Islet precursor cell (in vitro differentiated cells): ENCODE data around the gene SPRED2.

Experiments
- DNase-seq: peaks from one replicate; pipeline ENCODE4 v3.0.0-alpha.2; 2018

SPRED2 gene

DNA sequence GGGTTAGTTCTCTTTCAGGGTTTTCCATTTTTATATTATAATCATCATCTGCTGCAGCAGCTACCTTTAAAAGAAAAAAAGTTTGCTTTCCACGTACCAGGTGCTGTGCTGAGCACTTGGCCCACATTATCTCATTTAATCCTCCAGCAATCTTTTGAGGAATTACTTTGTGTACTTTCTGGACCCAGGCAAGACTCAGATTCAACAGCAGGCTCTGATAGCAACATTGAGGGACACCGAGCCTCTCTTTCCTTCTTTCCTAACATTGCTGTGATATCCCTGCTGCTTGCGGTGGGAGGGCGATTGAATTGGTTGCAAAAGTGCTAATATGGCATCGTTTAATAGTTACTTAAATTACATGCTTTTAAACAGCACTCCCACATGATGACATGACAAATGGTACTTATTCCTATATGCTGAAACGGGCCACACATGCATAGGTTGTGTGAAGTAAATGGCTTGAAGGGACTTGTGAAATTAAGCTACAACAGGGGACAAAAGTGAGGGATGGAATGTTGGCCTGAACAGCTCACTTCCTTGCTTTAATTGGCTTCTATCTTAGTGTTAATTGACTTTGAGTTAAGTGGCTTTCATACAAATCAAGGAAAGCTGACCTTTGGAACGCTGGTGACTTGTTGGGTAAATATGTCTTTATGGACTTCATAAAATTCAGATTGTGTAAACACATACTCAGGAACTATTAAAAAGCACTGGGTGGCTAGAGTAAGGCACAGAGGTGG lies 21.2 kb downstream of the SPRED2 start:
- no peak for DNase-seq

DNA sequence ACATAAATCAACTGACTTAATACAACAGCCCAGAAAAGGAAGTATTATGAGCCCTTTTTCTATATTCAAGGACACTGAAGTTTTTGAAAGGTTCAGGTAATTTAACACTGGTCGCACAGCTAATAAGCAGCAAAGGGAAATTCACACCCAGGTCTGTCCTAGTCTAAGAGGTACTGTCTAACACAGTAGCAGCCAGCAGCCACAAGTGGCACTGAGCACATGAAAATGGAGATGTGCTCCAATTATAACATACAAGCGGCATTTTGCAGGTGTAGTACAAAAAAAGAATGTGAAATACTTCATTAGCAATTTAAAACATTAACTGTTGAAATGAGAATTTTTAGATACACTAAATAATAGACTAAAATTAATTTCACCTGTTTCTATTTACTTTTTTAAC lies 23.4 kb downstream of the SPRED2 start:
- DNase-seq: no peak

DNA sequence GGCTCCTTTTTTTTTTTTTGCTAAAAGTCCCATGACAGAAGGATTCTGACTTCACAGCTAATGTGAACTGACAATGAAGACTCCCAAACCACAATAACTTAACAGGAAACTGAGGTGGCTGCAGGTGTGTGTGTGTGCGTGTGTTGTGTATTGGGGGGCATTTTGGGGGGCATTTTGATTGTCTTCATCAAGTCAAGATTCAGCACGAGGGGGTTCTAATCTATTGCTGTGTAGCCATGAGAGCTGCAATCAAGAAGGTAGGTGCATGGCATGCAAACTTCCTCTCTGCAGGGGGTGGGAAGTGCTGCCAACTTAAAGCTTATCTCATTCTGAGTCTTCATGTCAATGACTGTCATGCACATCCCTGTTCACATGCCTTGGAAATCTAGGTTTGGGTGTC lies 25.2 kb downstream of the SPRED2 start:
- DNase-seq: no peak

DNA sequence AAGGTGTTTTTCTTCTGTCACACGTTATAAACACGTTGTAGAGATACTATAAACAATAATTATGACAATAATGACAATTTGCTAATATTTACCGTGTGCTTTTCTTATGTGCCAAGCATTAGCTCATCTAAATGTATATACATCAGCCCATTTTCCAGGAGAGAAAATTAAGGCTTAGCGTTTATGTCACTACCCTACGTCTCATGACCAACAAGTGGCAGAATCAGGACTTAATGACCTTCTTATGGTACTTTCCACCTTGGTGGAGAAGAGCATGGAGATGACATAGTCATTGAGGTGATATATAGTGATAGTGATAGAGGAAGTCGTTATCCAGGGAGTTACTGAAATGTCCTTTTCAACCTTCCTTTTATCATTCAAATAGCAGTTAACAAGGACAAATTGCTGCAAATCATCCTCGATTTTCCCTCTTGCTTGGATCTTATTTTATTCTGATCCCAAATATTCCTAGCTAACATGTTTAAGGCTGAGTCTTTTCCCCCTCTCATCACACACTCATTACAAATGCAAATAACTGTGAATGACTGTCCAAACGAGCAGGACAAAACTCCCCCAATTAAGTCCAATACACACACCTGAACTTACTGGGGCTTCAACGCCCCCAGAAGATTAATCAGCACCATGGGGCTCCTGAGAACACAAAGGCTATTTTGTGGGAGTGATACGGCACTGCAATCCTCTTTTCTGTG lies 27.3 kb downstream of the SPRED2 start:
- DNase-seq: no peak

DNA sequence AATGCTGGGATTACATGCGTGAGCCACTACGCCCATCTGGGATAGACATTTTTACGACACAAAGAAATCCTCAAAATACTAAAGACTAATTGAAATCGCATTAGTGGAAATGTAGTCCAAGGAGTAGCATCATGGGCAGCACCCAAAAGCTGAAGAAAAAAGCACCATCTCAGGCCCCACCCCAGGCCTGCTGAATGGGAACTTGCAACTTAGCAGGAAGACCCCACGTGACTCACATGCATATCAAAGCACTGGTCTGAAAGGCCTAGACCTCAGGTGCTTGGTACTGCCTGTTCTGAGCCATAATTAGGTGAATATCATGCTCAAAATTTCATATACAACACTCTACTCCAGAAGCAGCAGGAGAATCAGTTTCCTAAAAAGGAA lies 28.9 kb downstream of the SPRED2 start:
- DNase-seq: no peak

DNA sequence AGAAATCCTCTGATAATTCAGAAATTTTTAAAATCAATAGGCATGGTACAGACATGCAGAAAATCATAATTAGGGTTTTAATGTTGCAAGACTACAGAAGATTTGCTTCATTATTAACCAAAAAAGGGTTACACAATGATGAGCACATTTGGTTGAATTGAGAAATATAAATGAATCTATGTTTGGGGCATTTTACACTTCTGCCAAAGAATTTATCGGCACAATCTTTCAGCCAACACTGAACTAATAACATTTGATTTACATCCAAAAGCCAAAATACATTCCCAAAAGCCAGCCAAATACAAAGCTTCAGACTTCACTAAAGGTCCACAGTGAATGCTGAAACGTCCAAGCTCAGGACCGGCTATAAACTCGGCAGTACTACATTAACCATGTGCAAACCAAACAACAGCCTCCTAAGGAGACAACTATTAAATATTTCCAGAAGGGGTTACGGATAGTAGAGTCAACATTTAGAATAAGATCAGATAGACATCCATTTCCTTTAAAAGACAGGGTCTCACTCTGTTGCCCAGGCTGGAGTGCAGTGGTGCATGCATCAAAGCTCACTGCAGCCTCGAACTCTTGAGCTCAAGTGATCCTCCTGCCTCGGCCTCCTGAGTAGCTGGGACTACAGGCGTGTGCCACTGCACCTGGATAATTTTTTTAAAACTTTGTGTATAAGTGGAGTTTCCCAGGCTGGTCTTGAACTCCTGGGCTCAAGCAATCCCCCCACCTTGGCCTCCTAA lies 29.4 kb downstream of the SPRED2 start:
- DNase-seq: no peak

DNA sequence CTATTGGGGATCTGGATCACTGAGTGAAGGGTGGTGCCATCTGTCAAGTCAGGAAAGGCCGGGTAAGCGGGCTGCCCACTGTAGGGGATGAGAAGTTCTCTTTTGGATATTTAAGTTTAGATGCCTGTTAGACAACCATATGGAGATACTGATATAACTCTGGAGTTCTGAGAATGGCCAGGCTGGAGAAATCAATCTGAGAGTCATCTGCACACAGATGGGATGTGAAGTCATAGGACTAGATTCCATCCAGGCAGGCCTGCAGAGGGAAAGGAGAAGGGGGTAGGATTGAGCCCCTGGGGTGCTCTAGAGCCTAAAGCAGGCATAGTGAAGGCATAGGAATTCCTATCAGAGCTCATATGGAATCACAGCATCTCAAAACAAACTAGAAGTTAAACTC lies 30.1 kb downstream of the SPRED2 start:
- DNase-seq: no peak

DNA sequence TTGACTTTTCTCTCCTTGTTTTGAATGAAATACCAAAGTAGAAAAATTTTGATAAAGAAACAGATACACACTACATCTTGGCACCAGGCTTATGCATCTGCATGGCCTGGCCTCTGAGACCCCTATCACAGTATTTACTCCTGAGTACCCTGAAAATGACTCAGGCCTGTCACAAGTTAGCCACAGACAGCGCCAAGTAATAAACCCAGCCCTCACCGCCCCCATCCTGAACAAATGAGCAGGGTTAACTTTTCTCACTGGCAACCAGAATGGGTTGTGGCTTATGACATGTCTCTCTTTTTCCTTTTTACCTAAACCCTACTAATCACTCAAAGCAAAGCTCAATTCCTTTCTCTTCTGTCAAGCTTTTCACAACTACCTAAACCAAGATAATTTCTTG lies 35.3 kb downstream of the SPRED2 start:
- no peak for DNase-seq

DNA sequence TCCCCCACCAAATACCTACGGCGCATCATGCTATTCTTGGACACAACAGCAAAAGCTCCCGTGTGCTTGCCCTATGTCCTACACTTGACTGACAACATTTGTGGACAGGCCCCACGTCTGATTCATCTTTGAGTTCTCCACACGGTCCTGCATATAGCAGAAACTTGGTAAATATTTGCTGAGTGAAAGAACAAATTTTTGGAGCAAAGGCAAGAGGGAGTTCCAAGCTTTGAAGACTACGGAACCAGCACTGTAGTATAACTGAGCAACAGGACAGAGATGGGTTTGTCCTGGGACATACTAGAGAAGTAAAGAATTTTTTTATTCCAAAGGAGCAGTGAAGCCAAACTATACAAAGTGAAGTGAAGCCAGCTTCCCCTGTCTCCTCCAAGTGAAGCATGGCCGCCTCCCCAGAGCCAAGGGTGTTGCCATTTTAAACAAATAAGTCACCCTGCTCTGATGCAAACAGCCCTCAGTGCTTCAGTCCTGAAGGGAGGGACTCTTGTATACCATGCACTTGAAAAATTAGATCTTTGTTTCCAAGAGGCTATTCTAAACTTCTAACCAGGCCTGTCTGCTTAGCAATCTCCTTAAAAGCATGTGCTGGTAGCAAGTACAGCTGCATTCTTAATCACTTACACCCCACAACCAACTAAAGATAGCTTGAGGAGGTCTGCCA lies 35.9 kb downstream of the SPRED2 start:
- no peak for DNase-seq

DNA sequence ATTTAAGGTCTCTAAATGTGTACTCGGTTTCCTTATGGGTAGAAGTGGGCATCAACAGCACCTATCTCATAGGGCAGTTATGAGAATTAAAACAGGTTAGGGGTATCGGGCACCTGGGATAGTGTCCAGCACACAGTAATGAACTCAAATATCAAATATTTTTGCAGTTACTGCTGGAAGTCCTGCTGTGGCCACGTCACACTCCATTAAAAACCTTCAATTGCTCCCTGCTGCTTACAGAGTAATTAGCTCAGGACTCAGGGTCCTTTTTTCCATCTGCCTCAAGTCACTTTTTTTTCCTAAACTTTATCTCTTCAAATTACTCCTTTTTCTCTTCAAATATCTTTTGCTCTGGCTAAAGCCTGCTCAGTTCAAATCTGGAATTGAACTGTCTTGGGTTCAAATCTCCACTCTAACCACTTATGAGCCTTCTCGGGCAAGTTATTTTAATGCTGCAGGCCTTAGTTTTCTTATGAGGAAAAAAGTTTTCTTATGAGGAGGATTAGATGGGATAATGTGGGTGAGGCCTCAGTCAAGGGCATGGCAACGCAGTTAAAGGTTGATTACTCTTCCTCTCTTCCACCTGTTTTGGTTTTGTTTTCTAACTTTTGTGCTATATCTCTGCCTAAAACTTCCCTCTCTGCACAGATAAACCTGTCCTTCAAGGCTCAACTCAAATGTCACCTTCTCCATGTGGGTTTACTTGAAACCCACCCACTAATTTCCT lies 36.6 kb downstream of the SPRED2 start:
- DNase-seq: no peak

DNA sequence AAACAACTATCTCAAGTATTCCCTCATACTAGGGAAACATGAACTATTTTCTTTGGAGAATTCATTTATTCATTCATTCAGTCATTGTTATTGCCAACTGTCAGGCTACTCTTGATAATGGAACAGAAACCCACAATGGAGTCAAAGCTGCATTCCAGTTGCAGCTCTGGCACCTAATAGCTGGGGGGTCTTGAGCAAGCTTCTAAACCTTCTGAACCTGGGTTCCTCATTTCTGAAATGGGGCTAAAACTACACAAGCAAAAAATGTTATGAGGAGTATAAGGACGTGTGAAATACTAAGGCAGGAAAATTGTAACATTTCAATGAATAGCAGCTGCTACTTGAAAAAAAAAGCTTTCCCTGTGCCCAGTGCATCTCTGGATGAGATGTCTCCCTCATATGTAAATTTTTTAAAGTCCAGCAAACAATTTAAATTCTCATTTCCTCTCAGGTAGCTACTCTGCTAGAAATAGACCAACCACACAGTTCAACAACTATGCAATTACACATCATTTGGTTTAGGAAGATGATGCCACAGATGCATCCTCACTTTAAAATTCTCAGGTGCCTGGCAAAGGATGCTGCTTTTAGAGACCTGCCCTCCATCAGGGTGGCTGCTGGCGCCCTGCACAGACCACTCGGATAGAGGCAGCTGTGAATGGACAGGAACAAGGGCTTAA lies 38.5 kb downstream of the SPRED2 start:
- DNase-seq: no peak

DNA sequence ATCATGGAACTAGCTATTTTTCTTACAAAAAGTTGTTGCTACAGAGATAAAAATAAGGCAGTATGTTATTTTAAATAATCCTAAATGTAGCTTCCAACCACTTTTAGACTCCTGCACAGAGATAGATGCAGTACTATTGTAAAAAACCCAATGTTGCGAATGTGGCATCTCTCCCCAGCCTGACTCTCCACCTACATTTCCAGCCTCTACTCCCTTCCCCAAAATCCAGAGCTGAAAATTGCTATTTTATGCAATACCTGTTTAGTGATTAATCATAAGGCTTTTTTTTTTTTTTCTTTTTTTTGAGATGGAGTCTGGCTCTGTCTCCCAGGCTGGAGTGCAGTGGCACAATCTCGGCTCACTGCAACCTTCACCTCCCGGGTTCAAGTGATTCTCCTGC lies 39.4 kb downstream of the SPRED2 start:
- DNase-seq: no peak

DNA sequence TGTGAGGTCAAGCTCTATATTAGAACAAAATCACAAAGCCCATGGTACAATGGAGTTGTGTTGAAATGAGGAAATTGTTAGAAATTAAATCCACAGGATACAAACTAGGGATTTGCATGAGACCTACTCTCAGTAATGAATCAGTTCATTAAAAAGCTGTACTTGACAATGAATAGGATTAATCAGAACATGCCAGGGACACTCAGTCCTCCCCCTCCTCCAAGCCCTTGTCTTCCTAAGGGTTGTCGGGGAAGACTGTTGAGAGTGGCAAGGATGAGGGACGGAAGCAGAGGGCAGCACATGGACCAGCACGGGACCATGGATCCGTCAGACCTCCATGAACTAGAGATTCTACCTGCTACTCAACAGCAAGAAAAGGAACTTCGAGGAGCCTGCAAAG lies 39.8 kb downstream of the SPRED2 start:
- DNase-seq: no peak

DNA sequence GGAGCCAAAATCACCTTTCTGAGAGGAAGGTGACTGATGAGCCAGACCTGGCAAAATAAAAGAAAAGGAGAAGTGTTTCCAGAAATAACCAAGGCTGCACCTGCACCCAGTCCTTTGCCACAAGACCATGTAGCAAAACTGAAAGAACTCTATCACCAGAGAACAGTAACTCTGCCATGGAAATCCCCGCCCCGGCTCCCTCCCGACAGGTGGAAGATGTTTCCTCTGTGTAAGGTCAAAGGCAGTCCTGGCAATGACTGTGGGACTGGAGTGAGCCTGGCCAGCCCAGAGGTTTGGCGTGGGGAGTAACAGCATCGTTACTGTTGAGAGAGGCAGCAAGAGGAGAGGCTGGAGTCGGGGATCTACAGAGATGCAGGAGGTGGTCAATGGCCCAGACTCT lies 42.3 kb downstream of the SPRED2 start:
- no peak for DNase-seq

DNA sequence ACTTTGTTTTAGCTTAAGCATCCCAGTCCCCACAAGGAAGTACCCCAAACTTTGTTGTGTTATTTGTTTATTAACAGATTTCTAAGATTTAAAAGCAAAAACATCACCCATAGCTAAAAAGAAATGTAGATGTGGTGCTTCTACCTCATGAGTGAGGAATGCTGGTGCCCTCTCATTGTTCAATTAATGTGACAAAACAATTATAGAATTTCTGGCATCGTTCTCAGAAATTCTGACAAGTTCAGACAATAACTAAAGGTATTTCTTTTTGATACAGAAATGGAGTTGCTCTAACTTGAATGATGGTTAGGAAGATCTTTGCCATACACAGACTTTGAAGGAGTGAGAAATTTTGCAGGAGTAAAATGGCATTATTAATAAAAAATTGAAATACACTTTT lies 42.9 kb downstream of the SPRED2 start:
- DNase-seq: no peak

DNA sequence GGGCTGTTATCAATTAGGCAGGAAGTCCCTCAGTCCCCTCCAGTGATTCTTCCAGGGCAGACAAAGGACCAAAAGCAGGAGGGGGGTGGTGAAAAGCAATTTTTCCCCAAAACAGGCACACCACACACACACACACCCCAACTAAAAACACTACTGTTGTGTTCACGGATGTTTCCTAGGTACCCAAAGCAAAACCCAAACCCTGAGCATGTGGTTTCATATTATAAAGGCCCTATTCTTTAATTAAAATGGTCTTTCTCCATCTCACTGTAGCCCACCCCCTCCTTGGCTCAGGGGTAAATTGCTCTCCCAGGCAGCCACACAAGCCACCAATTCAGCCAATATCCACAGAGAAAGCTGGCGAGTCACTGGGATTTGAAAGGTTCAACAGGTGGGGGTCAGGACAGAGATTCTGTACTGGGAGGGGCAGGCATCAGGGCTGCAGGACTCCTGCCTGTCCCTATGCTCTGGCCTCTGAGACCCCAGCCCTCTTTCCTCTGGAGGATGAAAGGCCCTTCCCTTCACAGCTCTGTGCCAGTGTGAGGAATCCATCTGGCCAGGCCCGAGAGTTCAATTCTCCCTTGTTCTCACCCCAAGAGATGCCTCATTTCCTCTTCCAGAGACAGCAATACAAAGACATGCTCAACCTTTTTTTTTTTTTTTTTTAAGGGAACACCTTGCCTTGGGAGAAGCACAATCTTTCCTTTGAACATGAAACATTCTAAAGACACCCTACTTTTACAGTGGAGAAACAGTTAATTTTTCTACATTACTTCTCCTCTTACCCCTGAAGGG lies 43.6 kb downstream of the SPRED2 start:
- peak; percentile 62 for DNase-seq

DNA sequence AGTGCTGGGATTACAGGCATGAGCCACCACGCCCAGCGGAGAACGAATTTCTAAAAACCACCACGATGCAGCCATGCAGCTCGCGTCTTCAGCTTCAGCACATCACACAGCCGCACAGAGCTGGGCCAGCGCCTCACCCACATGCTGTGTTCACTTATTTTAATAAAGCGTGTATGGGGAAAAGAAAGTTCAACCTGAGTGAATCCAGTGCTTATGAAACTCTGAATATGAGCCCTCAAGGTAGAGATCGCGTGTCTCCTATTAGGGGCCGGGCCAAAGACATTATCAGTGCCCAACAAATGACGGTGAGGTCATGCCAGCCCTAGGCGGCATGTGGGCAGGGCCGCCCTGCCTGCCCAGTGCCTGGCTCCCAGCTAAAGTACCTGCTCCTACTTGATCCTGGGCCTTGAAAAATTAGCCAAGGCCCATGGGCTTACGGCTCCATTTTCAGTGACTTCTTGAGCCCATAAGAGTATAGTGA lies 44.3 kb downstream of the SPRED2 start:
- no peak for DNase-seq

DNA sequence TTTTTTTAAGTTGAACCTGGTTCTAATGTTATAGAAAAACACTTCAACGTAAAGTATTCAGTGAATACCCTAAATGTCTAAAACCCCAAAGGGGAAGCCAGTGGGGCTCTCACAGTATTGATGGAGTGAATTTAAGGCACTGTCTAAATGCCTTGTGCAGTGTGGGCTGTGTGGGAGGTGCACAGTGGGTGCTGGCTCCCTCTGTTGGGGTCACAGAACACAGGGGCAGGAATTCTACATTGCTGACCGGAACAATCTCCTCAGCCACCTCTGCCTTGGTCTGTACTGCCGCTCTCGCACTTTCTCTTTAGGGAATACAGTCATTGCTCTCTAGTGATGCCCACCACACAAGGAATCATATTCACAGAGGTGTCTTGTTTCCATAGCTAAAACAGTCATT lies 45.4 kb downstream of the SPRED2 start:
- no peak for DNase-seq

DNA sequence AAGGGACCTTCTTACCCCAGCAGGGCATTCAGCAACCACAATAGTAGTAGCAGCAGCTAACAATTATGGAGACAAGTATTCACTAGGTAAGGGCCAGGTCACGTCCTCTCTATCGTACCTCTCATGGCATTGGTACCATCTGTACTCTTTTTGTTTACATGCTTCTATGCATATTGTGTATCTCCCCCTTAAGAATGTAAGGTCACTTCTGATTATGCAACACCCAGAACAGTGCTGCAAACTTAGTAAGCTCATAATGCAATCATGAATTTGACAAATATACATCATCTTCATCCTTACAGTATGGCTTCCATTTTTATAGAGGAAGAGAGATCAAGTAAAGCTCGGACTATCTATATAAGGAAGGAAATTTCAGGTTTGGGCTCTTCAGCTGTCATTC lies 46.1 kb downstream of the SPRED2 start:
- no peak for DNase-seq

DNA sequence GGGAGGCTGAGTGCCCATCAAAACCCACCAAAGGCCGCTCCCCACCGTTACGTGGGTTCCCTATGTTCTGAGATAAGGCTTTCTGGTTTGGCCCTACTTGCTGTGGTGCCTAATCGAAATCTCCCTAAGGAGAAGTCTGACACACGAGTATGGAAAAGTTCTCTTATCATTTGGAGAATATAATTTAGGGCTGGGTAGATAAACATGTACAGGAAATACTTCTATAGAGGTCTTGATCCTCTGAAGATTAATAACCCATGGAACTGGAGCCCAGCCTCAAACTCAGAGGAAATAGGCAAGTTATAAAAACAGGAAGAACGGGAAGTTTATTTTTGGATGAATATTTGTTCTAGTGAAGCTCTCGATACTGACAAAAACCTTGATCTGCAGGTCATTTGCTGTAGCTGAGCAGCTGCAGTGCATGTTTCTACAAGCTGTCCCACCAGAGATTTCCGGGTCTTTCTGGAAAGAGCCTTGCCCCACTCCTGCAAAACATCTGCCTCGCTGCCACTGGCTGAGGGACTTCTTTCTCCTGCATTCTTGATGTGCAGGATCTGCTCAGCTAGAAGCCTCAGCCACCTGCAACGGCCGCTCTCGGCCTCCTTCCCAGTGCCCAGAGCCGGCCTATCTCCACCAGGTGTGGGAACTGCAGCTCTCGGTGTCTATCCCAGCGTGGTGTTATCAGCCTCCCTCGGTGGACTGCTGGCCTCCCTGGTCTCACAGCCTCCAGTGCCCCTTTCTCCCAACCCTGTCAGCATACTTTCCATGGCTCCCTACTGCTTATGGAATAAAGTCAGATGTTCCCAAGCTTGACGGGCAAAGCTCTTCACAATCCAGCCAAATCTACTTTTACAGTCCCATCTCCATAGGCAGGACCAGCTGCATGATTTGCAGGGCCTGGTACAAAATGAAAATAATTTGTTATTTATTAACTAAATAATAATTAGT lies 48.6 kb downstream of the SPRED2 start:
- no peak for DNase-seq
